Stomach (tissue), 4 donors: ENCODE results near the gene GPR143.

Experiments
- CTCF ChIP-seq, 7 experiments: fragments of 450-650 bp in 4 of 7; fragments of 200-600 bp in 3 of 7; sonication (generic) in 3 of 7; IDR thresholded peaks; one replicate each; pipeline ENCODE4 v1.5.1; 2016 to 2019; ENCODE audit warnings: antibody characterized with exemption in 7 of 7, control low read depth in 2 of 7, mild to moderate bottlenecking in 1 of 7
- EP300 ChIP-seq: sonication (generic); formaldehyde crosslinking; IDR thresholded peaks from one replicate; pipeline ENCODE4 v1.6.1; 2017; ENCODE audit warnings: antibody characterized with exemption
- POLR2A ChIP-seq, 4 donors: fragments of 450-650 bp; IDR thresholded peaks; one replicate each; pipeline ENCODE4 v1.6.1; 2016; ENCODE audit warnings: antibody characterized with exemption in 4 of 4, control low read depth in 2 of 4, mild to moderate bottlenecking in 1 of 4, moderate library complexity in 1 of 4
- POLR2AphosphoS5 ChIP-seq, 3 donors: sonication (generic); formaldehyde crosslinking; IDR thresholded peaks; one replicate each; pipeline ENCODE4 v1.6.1; 2016; ENCODE audit warnings: antibody characterized with exemption in 3 of 3

GRCh38 chrX:9693307-9694001 lies 72.2 kb downstream of the GPR143 start:
- TF ChIP-seq CTCF (IDR thresholded peaks at IDR 0.05), result no peak
- TF ChIP-seq EP300, result no peak
- TF ChIP-seq POLR2A (IDR thresholded peaks at IDR 0.05), result no peak
- no peak for TF ChIP-seq POLR2AphosphoS5 (IDR thresholded peaks at IDR 0.05)
